Measurements from ENCODE around the gene CPNE6.

- no peak for TF ChIP-seq CTCF (IDR thresholded peaks at IDR 0.05)
- no peak for TF ChIP-seq ZFX (IDR thresholded peaks at IDR 0.05; ENCODE audit: borderline replicate concordance)
Observed at GRCh38 chr14:24040692-24041091, 30.7 kb upstream of the CPNE6 start.
